HG03159 (cell line): ENCODE data around the gene MFN1.
A peak's percentile ranks its signal among the peaks of the same experiment; 100 is the strongest.

Experiments
- ATAC-seq: cut with Tn5 transposase; IDR thresholded peaks from one replicate; pipeline ENCODE4 v1.9.1; 2021; ENCODE audit warnings: mild to moderate bottlenecking, moderate library complexity; ENCODE audit not compliant: unreplicated experiment

The MFN1 gene

GRCh38 chr3:179336345-179336929 lies 11.1 kb upstream of the MFN1 start:
- no peak for ATAC-seq

- ATAC-seq, result peak; percentile 61
These were observed 960 bp downstream of the MFN1 start for GRCh38 chr3:179348325-179349013.

DNA sequence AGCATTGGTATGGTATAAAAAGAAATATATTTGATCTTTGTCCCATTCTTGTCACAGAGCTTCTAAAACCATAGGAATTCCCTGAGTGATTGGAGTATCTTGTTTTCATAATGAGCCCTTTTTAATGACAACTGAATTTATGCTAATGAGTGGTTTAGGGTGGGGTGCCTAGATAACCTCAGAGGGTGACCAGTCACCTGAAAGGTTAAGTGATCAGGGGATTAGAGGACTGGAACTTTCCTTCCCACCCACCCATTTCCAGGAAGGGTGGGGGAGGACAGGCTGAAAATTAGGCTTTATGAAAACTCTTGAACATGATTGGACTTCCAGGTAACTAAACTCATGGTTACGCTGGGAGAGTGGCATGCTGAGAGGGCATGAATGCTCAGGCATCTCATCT lies 8.5 kb downstream of the MFN1 start:
- no peak for ATAC-seq

GRCh38 chr3:179363332-179363731 lies 15.8 kb downstream of the MFN1 start:
- ATAC-seq, result no peak

GRCh38 chr3:179369621-179370020 lies 22.1 kb downstream of the MFN1 start:
- ATAC-seq, result no peak

GRCh38 chr3:179373938-179374337 lies 26.4 kb downstream of the MFN1 start:
- ATAC-seq, result no peak

- ATAC-seq, result no peak
These were observed 27.8 kb downstream of the MFN1 start for GRCh38 chr3:179375091-179375999.

GRCh38 chr3:179376474-179376873 lies 29.0 kb downstream of the MFN1 start:
- ATAC-seq, result no peak

- ATAC-seq, result no peak
These were observed 44.4 kb downstream of the MFN1 start for GRCh38 chr3:179391906-179392305.

- no peak for ATAC-seq
These were observed 51.2 kb downstream of the MFN1 start for GRCh38 chr3:179398574-179399231.

DNA sequence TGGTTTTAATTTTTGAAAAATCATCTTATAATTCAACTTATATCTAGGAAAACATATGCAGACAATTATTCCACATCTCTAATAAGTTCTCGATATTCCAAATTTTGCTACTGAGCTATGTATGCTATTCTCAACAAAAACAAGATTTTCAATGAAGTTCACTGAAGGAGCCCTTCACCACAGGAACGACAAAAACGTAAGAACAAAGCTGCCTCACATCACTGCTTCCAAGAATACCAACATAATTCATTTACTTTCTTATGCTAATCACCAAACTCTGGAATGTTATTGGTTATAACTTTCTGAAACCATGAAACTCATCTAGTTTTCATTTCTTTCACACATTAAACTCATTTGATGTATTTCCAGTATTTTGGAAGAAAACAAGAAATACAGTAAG lies 54.1 kb downstream of the MFN1 start:
- no peak for ATAC-seq

- ATAC-seq, result no peak
These were observed 55.5 kb downstream of the MFN1 start for GRCh38 chr3:179402963-179403362.

GRCh38 chr3:179404307-179404706 lies 56.8 kb downstream of the MFN1 start:
- ATAC-seq, result no peak

DNA sequence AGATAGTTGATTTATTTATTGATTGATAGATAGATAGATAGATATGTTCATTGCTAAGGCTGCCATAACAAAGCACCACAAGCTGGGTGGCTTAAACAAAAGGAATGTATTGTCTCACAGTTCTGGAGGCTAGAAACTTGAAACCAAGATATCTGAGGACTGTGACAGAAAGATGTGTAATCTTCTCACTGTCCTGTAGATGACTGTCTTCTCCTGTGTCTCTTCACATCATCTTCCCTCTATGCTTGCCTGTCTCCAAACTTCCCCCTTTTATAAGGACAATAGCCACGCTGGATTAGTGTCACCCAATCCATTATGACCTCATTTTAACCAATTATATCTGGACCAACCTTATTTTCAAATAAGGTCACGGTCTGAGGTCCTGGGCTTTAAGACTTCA lies 62.8 kb downstream of the MFN1 start:
- no peak for ATAC-seq

DNA sequence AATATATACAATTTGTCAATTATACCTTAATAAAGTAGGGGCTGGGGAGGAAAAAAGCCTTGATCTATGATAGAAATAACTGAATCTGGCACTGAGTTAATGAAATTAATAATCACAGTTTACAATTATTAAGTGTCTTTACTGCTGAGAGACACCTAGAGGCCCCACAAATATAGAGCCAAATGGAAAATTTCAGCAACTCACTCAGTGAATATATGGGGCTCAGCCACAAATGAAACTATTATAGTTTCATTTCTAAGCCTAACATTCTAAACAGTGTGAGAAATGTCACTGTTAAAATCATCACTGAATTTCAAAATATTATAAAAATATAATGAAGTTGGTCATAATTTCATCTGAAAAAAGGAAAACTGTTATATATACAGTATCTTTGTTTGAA lies 63.5 kb downstream of the MFN1 start:
- no peak for ATAC-seq

DNA sequence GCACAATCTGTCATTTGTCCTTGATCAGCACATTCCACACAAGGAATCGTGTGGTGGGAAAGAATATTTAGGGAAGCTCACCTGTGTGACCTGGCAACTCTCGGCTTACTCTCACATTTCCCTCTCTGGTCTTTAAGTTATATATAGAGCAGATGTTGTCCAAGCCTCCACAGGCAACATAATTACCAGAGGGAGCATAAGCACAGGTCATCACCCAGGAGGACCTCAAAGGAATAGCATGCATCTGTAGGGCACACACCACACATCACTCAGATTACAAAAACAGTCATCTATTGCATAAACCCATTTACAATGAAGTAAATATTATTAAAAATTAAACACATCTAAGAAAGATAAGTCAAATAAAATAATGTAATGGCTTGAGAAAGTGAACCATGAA lies 67.3 kb downstream of the MFN1 start:
- ATAC-seq, result no peak

DNA sequence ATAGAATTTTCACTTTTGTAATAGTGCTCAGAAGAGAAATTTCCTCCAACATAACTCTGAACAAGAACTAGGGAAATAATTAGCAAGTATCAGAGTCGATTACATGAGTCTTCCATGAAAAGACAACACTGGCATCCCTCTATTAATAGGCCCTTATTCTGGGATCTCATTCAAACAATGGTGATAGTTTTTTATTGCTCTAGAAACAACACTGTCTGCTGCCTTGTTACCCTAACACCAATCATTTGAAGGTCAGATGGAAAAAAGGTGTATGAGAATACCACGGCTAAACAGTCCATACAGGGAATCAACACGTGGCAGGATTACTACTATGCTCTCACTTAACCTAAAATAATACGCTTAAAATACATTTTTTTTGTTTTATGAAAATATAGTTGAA lies 67.9 kb downstream of the MFN1 start:
- no peak for ATAC-seq

DNA sequence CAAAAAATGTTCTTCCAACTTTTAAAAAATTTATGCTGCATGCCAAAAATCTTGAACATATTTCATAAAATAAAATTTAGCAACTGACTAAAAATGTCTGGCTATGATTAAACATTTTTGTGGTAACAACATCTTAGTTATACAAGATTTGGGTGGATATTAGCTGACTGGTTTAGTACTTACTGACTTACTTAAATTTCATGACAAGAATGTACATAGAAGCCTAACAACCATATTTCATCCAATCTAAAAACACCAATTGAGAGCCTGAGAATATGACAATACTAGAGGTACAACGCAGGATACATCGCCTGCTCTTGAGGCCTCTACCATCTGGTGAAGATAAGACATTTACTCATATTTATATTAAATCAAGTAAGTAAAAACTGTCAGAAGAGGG lies 69.2 kb downstream of the MFN1 start:
- ATAC-seq, result no peak

DNA sequence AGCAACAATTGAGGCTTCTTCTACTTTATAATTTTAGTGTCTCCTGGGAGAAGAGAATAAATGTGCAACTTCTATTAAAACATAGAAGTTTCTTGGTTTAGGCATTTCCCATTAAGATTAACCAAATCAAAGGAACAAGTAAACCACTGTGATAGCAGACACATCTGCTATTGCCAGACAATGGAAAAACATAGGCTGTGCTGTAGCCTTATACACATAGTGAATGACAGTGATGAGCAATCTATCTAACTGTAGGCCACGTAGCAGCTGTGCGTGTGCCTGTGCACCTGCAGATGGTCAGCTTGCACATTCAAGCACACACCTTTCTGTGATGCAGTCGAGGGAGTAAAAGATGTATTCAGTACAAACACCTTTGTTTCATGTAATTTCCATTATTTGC lies 71.1 kb downstream of the MFN1 start:
- no peak for ATAC-seq

DNA sequence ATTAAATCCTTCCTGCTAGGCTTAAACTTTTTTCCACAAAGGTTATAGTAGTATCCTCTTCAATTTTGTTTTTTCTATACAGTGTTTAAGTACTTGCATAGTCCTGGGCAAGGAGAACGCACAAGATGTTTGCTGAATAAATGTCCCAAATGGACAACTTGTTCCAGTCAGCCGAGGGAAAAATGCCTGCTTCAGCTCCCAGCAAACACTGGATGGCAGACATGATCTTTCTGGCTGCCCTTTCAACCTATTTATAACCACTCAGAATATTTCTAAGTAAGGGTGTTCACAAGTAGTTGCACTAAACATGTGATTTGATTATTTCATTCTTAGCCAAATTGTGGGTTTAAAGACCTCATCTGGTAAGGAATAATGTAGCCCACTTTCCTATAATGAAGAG lies 74.0 kb downstream of the MFN1 start:
- no peak for ATAC-seq

DNA sequence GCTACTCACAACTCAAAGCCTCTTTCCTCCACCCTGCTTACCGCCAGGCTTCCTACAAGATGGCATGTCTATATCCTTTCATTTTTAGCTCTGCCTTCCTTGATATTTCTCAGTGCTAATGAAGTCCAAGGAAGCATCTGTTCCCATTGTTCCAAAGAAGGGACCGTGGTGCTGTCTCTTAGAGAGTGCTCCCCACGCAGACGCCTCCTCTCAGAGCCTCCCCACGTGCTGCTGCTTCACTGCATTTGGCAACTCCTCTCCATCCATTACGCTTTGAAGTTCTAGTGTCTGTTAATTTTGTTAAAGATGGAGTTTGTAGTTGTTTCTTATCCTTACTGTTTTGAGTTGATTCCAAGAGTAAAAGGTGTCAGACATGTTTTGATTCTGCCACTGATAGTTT lies 77.6 kb downstream of the MFN1 start:
- ATAC-seq, result no peak
